NT2/D1 (cell line): ENCODE measurements around the gene RNLS.

Source experiments
- SUZ12 ChIP-seq: IDR thresholded peaks from 2 replicates; pipeline ENCODE4 v1.6.1; 2011; ENCODE audit not compliant: insufficient read length, insufficient read depth; ENCODE audit errors: extremely low read depth
- YY1 ChIP-seq: IDR thresholded peaks from 2 replicates; pipeline ENCODE4 v1.6.1; 2011; ENCODE audit not compliant: insufficient read length, insufficient read depth
- ZNF274 ChIP-seq: IDR thresholded peaks from 2 replicates; pipeline ENCODE4 v1.6.1; 2011; ENCODE audit warnings: mild to moderate bottlenecking, low read depth, low read length

DNA sequence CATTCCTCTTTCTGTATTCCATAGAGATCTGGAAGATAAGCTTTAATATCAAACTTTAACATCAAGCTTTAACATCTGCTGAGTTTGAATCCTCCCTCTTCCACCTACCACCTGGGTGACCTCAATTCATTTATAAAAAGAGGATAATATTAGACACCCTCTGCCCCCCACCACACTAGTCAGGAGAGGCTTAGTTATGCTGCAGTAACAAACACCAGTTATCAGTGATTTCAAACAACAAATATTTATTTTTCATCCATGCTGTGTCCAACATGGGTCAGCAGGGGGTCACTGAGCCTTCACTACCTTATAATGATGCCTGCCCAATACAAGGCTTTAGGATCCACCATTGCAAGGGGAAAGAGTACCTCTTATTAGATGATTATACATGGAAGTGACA is 322.0 kb downstream of the RNLS start:
- TF ChIP-seq ZNF274 (no peak), YY1 (no peak), SUZ12 (no peak)
